ENCODE results near the gene FIGNL1. TPM values are rescaled to one million over a fixed set of nuclear protein-coding genes. Genes with fewer than 3 reads are reported as not detected.

FIGNL1 gene
- 10 to 100 TPM in 1 of 4 donors, 1 to 10 TPM in 3; 4.5 to 14.0 (median 9.0) TPM for total RNA-seq

GRCh38 chr7:50449881-50450589, at the start of gene FIGNL1:
FIGNL1 (minus strand) TSS chr7:50450350; CDS start chr7:50447287, 3,063 bp downstream.
- TF ChIP-seq POLR2A (IDR thresholded peaks at IDR 0.05) = no peak
- TF ChIP-seq CTCF (IDR thresholded peaks at IDR 0.05) = no peak
- DNase-seq (ENCODE audit: low spot score in 2 of 2) = peak; percentile 43 to 91
- intact Hi-C loops (cut with DNase I; ENCODE audit: low total_unique reads) = no loop called here
- 0 to 1% methylated on average over 41 to 50 of the region's 63 CpGs for WGBS, 2 donors
- H3K4me3 ChIP-seq (ENCODE audit: low read depth, poor library complexity, severe bottlenecking) = peak within 1 kb of the TSS; percentile 71

GRCh38 chr7:50499092-50499491, 48.9 kb upstream of the FIGNL1 start:
- intact Hi-C loops (cut with DNase I; ENCODE audit: low total_unique reads) = no loop called here
- no peak overlapping the region for H3K4me3 ChIP-seq (ENCODE audit: low read depth, poor library complexity, severe bottlenecking)
- peak in 1 of 2 donors; percentile 50 for DNase-seq (ENCODE audit: low spot score in 2 of 2)
- TF ChIP-seq POLR2A (IDR thresholded peaks at IDR 0.05) (no peak), CTCF (IDR thresholded peaks at IDR 0.05) (no peak)
- WGBS, 2 donors = 72 to 87% methylated on average over 6 of the region's 6 CpGs

GRCh38 chr7:50497968-50498367, 47.8 kb upstream of the FIGNL1 start:
- H3K4me3 ChIP-seq (ENCODE audit: low read depth, poor library complexity, severe bottlenecking) = no peak overlapping the region
- WGBS, 2 donors = 17 to 25% methylated on average over 5 of the region's 5 CpGs
- TF ChIP-seq CTCF (IDR thresholded peaks at IDR 0.05) (no peak), POLR2A (IDR thresholded peaks at IDR 0.05) (no peak)
- peak; percentile 66 to 77 for DNase-seq (ENCODE audit: low spot score in 2 of 2)
- intact Hi-C loops (cut with DNase I; ENCODE audit: low total_unique reads) = no loop called here

- no peak overlapping the region for H3K4me3 ChIP-seq (ENCODE audit: low read depth, poor library complexity, severe bottlenecking)
- TF ChIP-seq POLR2A (IDR thresholded peaks at IDR 0.05) (no peak), CTCF (IDR thresholded peaks at IDR 0.05) (no peak)
- WGBS, 2 donors = 57 to 63% methylated on average over 8 of the region's 8 CpGs
- DNase-seq (ENCODE audit: low spot score in 2 of 2) = peak in 1 of 2 donors; percentile 68
- intact Hi-C loops (cut with DNase I; ENCODE audit: low total_unique reads) = no loop called here
These were observed 47.0 kb upstream of the FIGNL1 start for GRCh38 chr7:50497068-50497642.

- no peak for DNase-seq (ENCODE audit: low spot score in 2 of 2)
- 67 to 74% methylated on average over 6 of the region's 6 CpGs for WGBS, 2 donors
- intact Hi-C loops (cut with DNase I; ENCODE audit: low total_unique reads) = no loop called here
- TF ChIP-seq CTCF (IDR thresholded peaks at IDR 0.05) (no peak), POLR2A (IDR thresholded peaks at IDR 0.05) (no peak)
- H3K4me3 ChIP-seq (ENCODE audit: low read depth, poor library complexity, severe bottlenecking) = no peak overlapping the region
These were observed 46.4 kb upstream of the FIGNL1 start for GRCh38 chr7:50496569-50496968.

All from lower leg skin (tissue), 4 donors.